Endothelial cell of umbilical vein (primary cell): ENCODE data around the gene NOP58. TPM values are rescaled to one million over a fixed set of nuclear protein-coding genes. Genes with fewer than 3 reads are reported as not detected.

Experiments used
- BruUV-seq: library from RNA; stranded (reverse); fragments of 400-500 nt; replicated peaks from 2 replicates; lab custom pipeline; 2021; lab: Mats Ljungman, UMichigan
- CTCF ChIA-PET: fragments of 300-600, 350-600 bp; sonication (Branson Sonifier 250); formaldehyde crosslinking; loops from one replicate; lab custom pipeline; 2021; ENCODE audit warnings: antibody characterized with exemption, inconsistent platforms; lab: Charles Lee
- POLR2A ChIA-PET: fragments of 300-600, 350-600 bp; sonication (Branson Sonifier 250); formaldehyde crosslinking; loops from one replicate; lab custom pipeline; 2021; ENCODE audit warnings: antibody characterized with exemption, inconsistent platforms; lab: Charles Lee
- DNase-seq: peaks from one replicate; pipeline ENCODE4 v3.0.0-alpha.2; 2011; ENCODE audit warnings: low read depth, low spot score
- FAIRE-seq: peaks from 2 replicates; lab custom pipeline; 2011; peaks lifted over from hg19 to GRCh38; lab: Jason Lieb, UNC
- H2AFZ ChIP-seq: 2 replicates; pipeline ENCODE4 v1.6.0; 2012; ENCODE audit warnings: low read depth, low read length, control low read depth, inconsistent platforms
- H3K27ac ChIP-seq: 2 replicates; pipeline ENCODE4 v1.5.1; 2011; ENCODE audit warnings: low read depth, mild to moderate bottlenecking, control low read depth, low read length, moderate library complexity; ENCODE audit not compliant: insufficient read depth
- H3K27me3 ChIP-seq, 2 experiments: 2 replicates each; pipeline versions ENCODE4 v1.6.0 to v1.6.1; 2011; ENCODE audit warnings: low read length in 2 of 2, mixed read lengths in 1 of 2; ENCODE audit not compliant: control insufficient read depth in 2 of 2, insufficient read depth in 2 of 2
- H3K36me3 ChIP-seq, 2 experiments: 2 replicates in 1 of 2; 3 replicates in 1 of 2; pipeline ENCODE4 v1.5.1; 2011; ENCODE audit warnings: low read length in 2 of 2, mild to moderate bottlenecking in 1 of 2, moderate library complexity in 1 of 2; ENCODE audit not compliant: control insufficient read depth in 2 of 2, insufficient read depth in 2 of 2; ENCODE audit errors: extremely low read depth in 1 of 2
- H3K4me1 ChIP-seq: 3 replicates; pipeline ENCODE4 v1.5.1; 2011; ENCODE audit warnings: mild to moderate bottlenecking, low read length; ENCODE audit not compliant: control insufficient read depth, insufficient read depth; ENCODE audit errors: extremely low read depth
- H3K4me2 ChIP-seq: 2 replicates; pipeline ENCODE4 v1.6.1; 2011; ENCODE audit warnings: low read length, control low read depth, mixed read lengths; ENCODE audit not compliant: insufficient read depth
- H3K4me3 ChIP-seq, 3 experiments: fragments of 200-600 bp in 1 of 3; sonication (generic), shearing (Covaris generic) in 1 of 3; replicated peaks in 1 of 3; 2 replicates each; pipeline ENCODE4 v1.5.1; 2011 to 2016; ENCODE audit warnings: control low read depth in 3 of 3, low read length in 3 of 3, mild to moderate bottlenecking in 2 of 3, inconsistent platforms in 1 of 3, low read depth in 1 of 3, moderate library complexity in 1 of 3; ENCODE audit not compliant: insufficient read depth in 1 of 3
- H3K79me2 ChIP-seq: 2 replicates; pipeline ENCODE4 v1.6.0; 2012; ENCODE audit warnings: low read length, inconsistent platforms; ENCODE audit not compliant: control insufficient read depth, insufficient read depth
- H3K9ac ChIP-seq: replicated peaks from 2 replicates; pipeline ENCODE3; 2011; ENCODE audit warnings: low read length, control low read depth; ENCODE audit not compliant: insufficient read depth; ENCODE audit errors: extremely low read depth
- H3K9me1 ChIP-seq: replicated peaks from 3 replicates; pipeline ENCODE4 v1.6.0; 2011; ENCODE audit warnings: mild to moderate bottlenecking, low read length; ENCODE audit not compliant: control insufficient read depth, insufficient read depth; ENCODE audit errors: extremely low read depth
- H3K9me3 ChIP-seq: replicated peaks from 2 replicates; pipeline ENCODE4 v1.5.1; 2012; ENCODE audit warnings: low read length, inconsistent platforms; ENCODE audit not compliant: control insufficient read depth, insufficient read depth
- H4K20me1 ChIP-seq: replicated peaks from 2 replicates; pipeline ENCODE3; 2011; ENCODE audit warnings: mild to moderate bottlenecking, low read length; ENCODE audit not compliant: control insufficient read depth, insufficient read depth; ENCODE audit errors: extremely low read depth
- CTCF ChIP-seq, 2 donors: IDR thresholded peaks; 1 replicate in 1 of 2; 2 replicates in 1 of 2; pipeline ENCODE4 v1.5.1; 2011; ENCODE audit warnings: low read length in 2 of 2, mild to moderate bottlenecking in 2 of 2, moderate library complexity in 2 of 2, control low read depth in 1 of 2, inconsistent platforms in 1 of 2, low read depth in 1 of 2; ENCODE audit not compliant: insufficient read depth in 1 of 2; ENCODE audit errors: extremely low read depth in 1 of 2
- EZH2 ChIP-seq: IDR thresholded peaks from 2 replicates; pipeline ENCODE4 v1.6.1; 2012; ENCODE audit warnings: borderline replicate concordance, low read depth, mild to moderate bottlenecking, moderate library complexity, low read length, inconsistent platforms; ENCODE audit not compliant: severe bottlenecking
- FOS ChIP-seq: IDR thresholded peaks from 2 replicates; pipeline ENCODE4 v1.6.1; 2011; ENCODE audit warnings: mild to moderate bottlenecking, low read length, moderate library complexity, borderline replicate concordance; ENCODE audit not compliant: insufficient read depth
- GATA2 ChIP-seq: IDR thresholded peaks from 2 replicates; pipeline ENCODE4 v1.7.0; 2011; ENCODE audit warnings: low read depth, mild to moderate bottlenecking, moderate library complexity, mixed read lengths, low read length; ENCODE audit not compliant: insufficient read length, insufficient read depth
- JUN ChIP-seq: IDR thresholded peaks from 2 replicates; pipeline ENCODE4 v1.6.1; 2011; ENCODE audit warnings: borderline replicate concordance, low read depth; ENCODE audit not compliant: insufficient read length, insufficient read depth
- MAX ChIP-seq: IDR thresholded peaks from 2 replicates; pipeline ENCODE4 v1.6.1; 2011; ENCODE audit not compliant: insufficient read depth, insufficient read length
- MYC ChIP-seq: IDR thresholded peaks from one replicate; pipeline ENCODE4 v1.6.1; 2011; ENCODE audit warnings: mild to moderate bottlenecking, low read depth, low read length
- POLR2A ChIP-seq: IDR thresholded peaks from 2 replicates; pipeline ENCODE4 v1.6.1; 2012; ENCODE audit warnings: low read depth, mild to moderate bottlenecking, control low read depth, low read length
- POLR2AphosphoS5 ChIP-seq: IDR thresholded peaks from 2 replicates; pipeline ENCODE4 v1.6.1; 2012; ENCODE audit warnings: low read depth, mild to moderate bottlenecking, control low read depth, low read length, moderate library complexity; ENCODE audit not compliant: insufficient read depth
- dilution Hi-C: fragments of 300-500 bp; cut with MboI; formaldehyde crosslinking; loops from one replicate; pipeline ENCODE4 v1.15.0; 2019; ENCODE audit warnings: low sequenced_read_pairs; ENCODE audit not compliant: extremely low pct_ligation_motif_present
- intact Hi-C: fragments of 100-400 bp; cut with micrococcal nuclease; formaldehyde crosslinking; loops from one replicate; pipeline ENCODE4 v1.10.0; 2022
- polyA plus RNA-seq, 4 experiments: library from polyadenylated mRNA; depleted of rRNA in 3 of 4; stranded (reverse) in 3 of 4; unstranded in 1 of 4; fragments of >200 nt; gene quantifications; 2 replicates each; pipeline versions ENCODE4 v1.2.1 to v1.2.3, GENCODE V29; 2011 to 2012; ENCODE audit warnings: missing spikeins in 1 of 4
- total RNA-seq: library from RNA; stranded (reverse); gene quantifications from 2 replicates; pipeline ENCODE4 v1.2.3, GENCODE V29; 2021

Gene NOP58
- total and polyA plus RNA-seq, 2 donors (not counting 3 experiments of a cell fraction or from before 2014, with no cell fraction given): 21.7 to 71.4 TPM

GRCh38 chr2:202289394-202290204 lies 24.0 kb downstream of the NOP58 start:
- no peak for TF ChIP-seq POLR2AphosphoS5
- TF ChIP-seq MAX: no peak
- TF ChIP-seq EZH2: no peak
- TF ChIP-seq FOS: no peak
- TF ChIP-seq POLR2A: no peak
- no peak for TF ChIP-seq MYC
- TF ChIP-seq JUN: no peak
- no peak for TF ChIP-seq GATA2
- TF ChIP-seq CTCF (IDR thresholded peaks at IDR 0.05; ENCODE audit: extremely low read depth in 1 of 2, insufficient read depth in 1 of 2, low read depth in 1 of 2, low read length in 2 of 2): no peak
- ChIA-PET POLR2A (no interaction called here), CTCF (no interaction called here)
- DNase-seq: no peak
- Histone ChIP-seq H3K9ac (no peak overlapping the region), H3K27ac (no peak overlapping the region), H3K36me3 (peaks cover 12 to 15% of the 10 kb centered on the region in 2 experiments), H4K20me1 (no peaks in the 10 kb centered on the region), H3K4me2 (no peak overlapping the region), H3K79me2 (peaks cover 32% of the 10 kb centered on the region), H3K4me1 (peaks cover 16% of the 10 kb centered on the region), H3K4me3 (no peak overlapping the region), H3K27me3 (no peaks in the 10 kb centered on the region), H3K9me3 (no peaks in the 10 kb centered on the region), H3K9me1 (no peaks in the 10 kb centered on the region), H2AFZ (no peak overlapping the region)
- no peak for FAIRE-seq
- dilution Hi-C loops (no loop called here), intact Hi-C loops (loop anchor here (5.0 kb wide), 1 partner anchor 178 kb away; no protein-coding TSS in a partner anchor)
- BruUV-seq: no TSS peak
